Subcutaneous abdominal adipose tissue (tissue), 5 donors: Measurements from ENCODE around the gene GNG7.

Source experiments
- H3K27ac ChIP-seq: one replicate; pipeline ENCODE4 v1.7.0; 2013; ENCODE audit warnings: low read depth, mild to moderate bottlenecking, inconsistent platforms, low read length, moderate library complexity
- H3K27me3 ChIP-seq, 5 donors: one replicate each; pipeline ENCODE4 v1.7.0; 2013; ENCODE audit warnings: low read length in 5 of 5, inconsistent platforms in 1 of 5; ENCODE audit not compliant: control insufficient read depth in 5 of 5, insufficient read depth in 4 of 5
- H3K36me3 ChIP-seq, 5 donors: one replicate each; pipeline ENCODE4 v1.7.0; 2013; ENCODE audit warnings: low read length in 5 of 5; ENCODE audit not compliant: control insufficient read depth in 5 of 5, insufficient read depth in 5 of 5
- H3K4me1 ChIP-seq, 5 donors: one replicate each; pipeline ENCODE4 v1.7.0; 2013; ENCODE audit warnings: low read length in 5 of 5, mild to moderate bottlenecking in 3 of 5, moderate library complexity in 1 of 5; ENCODE audit not compliant: control insufficient read depth in 5 of 5, insufficient read depth in 5 of 5
- H3K4me3 ChIP-seq, 5 donors: one replicate each; pipeline ENCODE4 v1.7.0; 2013; ENCODE audit warnings: low read length in 5 of 5, low read depth in 1 of 5
- H3K9ac ChIP-seq, 5 donors: one replicate each; pipeline ENCODE4 v1.7.0; 2013; ENCODE audit warnings: low read length in 5 of 5, mild to moderate bottlenecking in 4 of 5, moderate library complexity in 3 of 5
- H3K9me3 ChIP-seq, 5 donors: one replicate each; pipeline ENCODE4 v1.7.0; 2013; ENCODE audit warnings: low read length in 5 of 5; ENCODE audit not compliant: control insufficient read depth in 5 of 5
- donor health status: healthy.
- donor health status: healthy.
- donor health status: healthy.
- donor health status: healthy.
- donor health status: healthy.

The GNG7 gene

DNA sequence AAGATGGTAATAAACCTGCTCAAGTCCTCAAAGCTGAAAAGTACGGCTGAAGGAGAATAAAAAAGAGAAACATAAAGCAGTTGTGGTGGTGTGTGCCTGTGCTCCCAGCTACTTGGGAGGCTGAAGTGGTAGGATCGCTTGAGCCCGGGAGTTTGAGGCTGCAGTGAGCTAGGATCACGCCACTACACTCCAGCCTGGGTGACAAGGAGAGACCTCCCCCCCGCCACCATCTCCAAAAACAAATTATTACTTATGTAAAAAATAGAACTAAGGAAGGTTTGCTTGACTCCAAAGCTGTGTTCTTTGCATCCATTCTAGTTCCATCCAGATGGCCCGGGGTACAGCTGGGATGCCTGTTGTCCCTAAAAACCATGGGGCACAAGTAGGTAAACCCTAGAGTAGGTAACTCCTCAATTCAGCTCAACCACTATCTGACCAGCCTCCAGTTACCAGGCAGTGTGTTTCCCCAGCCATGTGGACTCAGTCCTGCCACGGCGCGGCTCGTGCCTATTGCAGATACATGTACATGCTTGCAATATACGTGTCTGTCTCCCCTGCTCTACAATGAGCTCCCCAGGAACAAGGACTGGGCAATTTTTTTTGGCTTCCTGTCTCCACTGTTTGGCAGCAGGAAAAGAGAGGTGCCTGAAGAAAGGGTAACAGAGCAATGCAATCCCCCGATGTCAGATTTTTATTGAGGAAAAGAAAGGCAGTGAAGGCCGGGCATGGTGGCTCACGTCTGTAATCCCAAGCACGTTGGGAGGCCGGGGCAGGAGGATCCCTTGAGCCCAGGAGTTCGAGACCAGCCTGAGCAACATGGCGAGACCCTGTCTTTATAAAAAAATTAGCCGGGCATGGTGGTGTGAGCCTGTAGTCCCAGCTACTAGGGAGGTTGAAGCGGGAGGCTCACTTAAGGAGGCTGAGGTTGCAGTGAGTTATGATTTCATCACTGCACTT lies 101.3 kb downstream of the GNG7 start:
- Histone ChIP-seq H3K4me3 (no peak overlapping the region), H3K9ac (no peak overlapping the region), H3K27me3 (no peaks in the 10 kb centered on the region), H3K27ac (no peak overlapping the region), H3K36me3 (no peaks in the 10 kb centered on the region), H3K9me3 (peaks cover 0 to 3% (median 0%) of the 10 kb centered on the region in 5 donors), H3K4me1 (peaks cover 0 to 30% (median 25%) of the 10 kb centered on the region in 5 donors)

GRCh38 chr19:2594319-2594718 lies 108.2 kb downstream of the GNG7 start:
- H3K4me3 ChIP-seq = no peak overlapping the region
- H3K9ac ChIP-seq = no peak overlapping the region
- no peaks in the 10 kb centered on the region for H3K27me3 ChIP-seq
- no peaks in the 10 kb centered on the region for H3K9me3 ChIP-seq
- no peak overlapping the region for H3K27ac ChIP-seq
- H3K36me3 ChIP-seq = no peaks in the 10 kb centered on the region
- peaks cover 0 to 7% (median 7%) of the 10 kb centered on the region in 5 donors for H3K4me1 ChIP-seq

GRCh38 chr19:2592824-2593223 lies 109.7 kb downstream of the GNG7 start:
- Histone ChIP-seq H3K4me1 (peaks cover 3 to 10% (median 5%) of the 10 kb centered on the region in 5 donors), H3K9ac (no peak overlapping the region), H3K9me3 (no peaks in the 10 kb centered on the region), H3K27me3 (no peaks in the 10 kb centered on the region), H3K27ac (no peak overlapping the region), H3K4me3 (no peak overlapping the region), H3K36me3 (no peaks in the 10 kb centered on the region)

- Histone ChIP-seq H3K4me1 (peaks cover 3 to 10% (median 6%) of the 10 kb centered on the region in 5 donors), H3K27ac (no peak overlapping the region), H3K36me3 (no peaks in the 10 kb centered on the region), H3K4me3 (no peak overlapping the region), H3K9ac (no peak overlapping the region), H3K9me3 (no peaks in the 10 kb centered on the region), H3K27me3 (no peaks in the 10 kb centered on the region)
Measured at GRCh38 chr19:2591537-2592291, 110.8 kb downstream of the GNG7 start.

DNA sequence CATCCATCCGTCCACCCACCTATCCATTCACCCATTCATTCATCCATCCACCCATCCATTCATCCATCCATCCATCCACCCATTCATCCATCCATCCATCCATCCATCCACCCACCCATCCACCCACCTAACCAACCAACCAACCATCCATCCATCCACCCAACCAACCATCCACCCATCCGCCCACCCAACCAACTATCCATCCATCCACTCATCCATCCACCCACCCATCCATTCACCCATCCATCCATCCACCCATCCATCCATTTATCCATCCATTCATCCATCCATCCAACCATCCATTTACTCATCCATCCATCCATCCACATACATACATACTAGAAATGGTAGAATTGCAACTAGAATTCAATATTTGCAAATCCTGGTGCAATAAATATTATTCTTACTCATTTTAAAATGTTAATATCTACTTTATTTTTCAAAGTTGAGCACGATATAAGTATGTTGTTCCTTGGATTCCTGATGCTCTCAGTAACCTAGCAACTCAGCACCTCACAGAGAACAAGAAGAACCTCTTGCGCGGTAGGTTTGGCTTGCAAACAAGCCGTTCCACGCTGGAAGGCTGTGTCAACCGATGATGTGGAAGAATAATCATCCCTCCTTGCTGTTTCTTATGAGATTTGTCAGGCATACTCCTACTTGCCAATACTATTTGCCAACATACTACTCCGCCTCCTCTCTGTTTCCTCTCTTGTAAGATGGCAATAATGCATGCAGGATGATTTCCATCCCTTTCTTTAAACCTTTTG lies 111.7 kb downstream of the GNG7 start:
- H3K27ac ChIP-seq = no peak overlapping the region
- H3K27me3 ChIP-seq = no peaks in the 10 kb centered on the region
- H3K36me3 ChIP-seq = no peaks in the 10 kb centered on the region
- H3K9ac ChIP-seq = no peak overlapping the region
- peaks cover 3 to 10% (median 6%) of the 10 kb centered on the region in 5 donors for H3K4me1 ChIP-seq
- H3K9me3 ChIP-seq = no peaks in the 10 kb centered on the region
- no peak overlapping the region for H3K4me3 ChIP-seq

GRCh38 chr19:2589441-2589840 lies 113.1 kb downstream of the GNG7 start:
- no peak overlapping the region for H3K4me3 ChIP-seq
- no peaks in the 10 kb centered on the region for H3K27me3 ChIP-seq
- no peak overlapping the region for H3K9ac ChIP-seq
- peaks cover 3 to 10% (median 6%) of the 10 kb centered on the region in 5 donors for H3K4me1 ChIP-seq
- no peak overlapping the region for H3K27ac ChIP-seq
- H3K36me3 ChIP-seq = no peaks in the 10 kb centered on the region
- H3K9me3 ChIP-seq = no peaks in the 10 kb centered on the region

GRCh38 chr19:2588081-2588777 lies 114.3 kb downstream of the GNG7 start:
- Histone ChIP-seq H3K4me3 (peak overlapping the region in 1 of 5 donors; percentile 5), H3K9me3 (no peaks in the 10 kb centered on the region), H3K27ac (no peak overlapping the region)

GRCh38 chr19:2587001-2587719 lies 115.3 kb downstream of the GNG7 start:
- Histone ChIP-seq H3K27ac (no peak overlapping the region), H3K27me3 (no peaks in the 10 kb centered on the region), H3K4me1 (peaks cover 3 to 10% (median 6%) of the 10 kb centered on the region in 5 donors), H3K36me3 (no peaks in the 10 kb centered on the region), H3K9ac (no peak overlapping the region), H3K9me3 (peaks cover 0 to under 1% (median 0%) of the 10 kb centered on the region in 5 donors), H3K4me3 (no peak overlapping the region)

More at GRCh38 chr19:2588081-2588777, 114.3 kb downstream of the GNG7 start:
- Histone ChIP-seq H3K36me3 (no peaks in the 10 kb centered on the region), H3K27me3 (no peaks in the 10 kb centered on the region), H3K4me1 (peaks cover 3 to 10% (median 6%) of the 10 kb centered on the region in 5 donors), H3K9ac (no peak overlapping the region)

DNA sequence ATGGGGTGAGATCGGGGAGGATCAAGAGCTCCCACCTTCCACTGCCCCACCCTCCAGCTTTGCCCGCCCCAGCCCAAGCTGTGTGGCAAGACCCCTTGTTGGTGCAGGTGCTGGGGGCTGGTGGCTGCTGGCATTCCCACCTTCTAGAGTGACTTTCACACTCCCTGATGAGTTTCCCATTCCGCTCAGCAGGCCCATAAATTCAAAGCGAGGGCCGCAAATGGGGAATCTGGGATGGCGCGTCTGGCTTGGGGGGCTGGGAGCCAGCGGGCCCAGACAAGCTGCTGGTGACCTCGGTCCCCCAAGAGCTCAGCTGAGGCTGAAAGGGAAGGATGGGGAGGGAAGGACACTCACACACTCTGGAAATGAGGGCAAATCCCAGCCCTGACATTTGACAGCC lies 116.3 kb downstream of the GNG7 start:
- peaks cover 3 to 10% (median 6%) of the 10 kb centered on the region in 5 donors for H3K4me1 ChIP-seq
- H3K27ac ChIP-seq = no peak overlapping the region
- H3K36me3 ChIP-seq = no peaks in the 10 kb centered on the region
- H3K27me3 ChIP-seq = no peaks in the 10 kb centered on the region
- H3K4me3 ChIP-seq = no peak overlapping the region
- H3K9ac ChIP-seq = no peak overlapping the region
- peaks cover 0 to 2% (median 0%) of the 10 kb centered on the region in 5 donors for H3K9me3 ChIP-seq
